NCI-H69 (cell line): ENCODE data around the gene ASPM.
"Not testable (repeated sequence)": the region's sequence is repeated elsewhere in the genome, so short reads cannot be mapped to it uniquely, and the experiment has no call there.

Experiments
- DNase-seq: peaks from one replicate; lab custom pipeline; 2025; lab: John Stamatoyannopoulos, UW

Gene ASPM

GRCh38 chr1:197143276-197143675 lies 3.2 kb downstream of the ASPM start:
- no peak for DNase-seq

GRCh38 chr1:197141575-197141974 lies 4.9 kb downstream of the ASPM start:
- DNase-seq = peak; percentile 42

- peak; percentile 56 for DNase-seq
These were observed 6.3 kb downstream of the ASPM start for GRCh38 chr1:197140121-197140520.

GRCh38 chr1:197139169-197139568 lies 7.3 kb downstream of the ASPM start:
- DNase-seq = no peak

GRCh38 chr1:197137322-197137721 lies 9.1 kb downstream of the ASPM start:
- no peak for DNase-seq

GRCh38 chr1:197130677-197131304 lies 15.7 kb downstream of the ASPM start:
- no peak for DNase-seq

GRCh38 chr1:197129698-197130097 lies 16.8 kb downstream of the ASPM start:
- no peak for DNase-seq

GRCh38 chr1:197127246-197127912 lies 19.1 kb downstream of the ASPM start:
- no peak for DNase-seq

GRCh38 chr1:197126691-197127090 lies 19.8 kb downstream of the ASPM start:
- DNase-seq = no peak

- no peak for DNase-seq
These were observed 22.1 kb downstream of the ASPM start for GRCh38 chr1:197124376-197124775.

- DNase-seq = no peak
These were observed 30.3 kb downstream of the ASPM start for GRCh38 chr1:197116156-197116555.

- no peak for DNase-seq
These were observed 39.6 kb downstream of the ASPM start for GRCh38 chr1:197106869-197107268.

GRCh38 chr1:197103300-197103699 lies 43.2 kb downstream of the ASPM start:
- DNase-seq = no peak

GRCh38 chr1:197101978-197102377 lies 44.5 kb downstream of the ASPM start:
- DNase-seq = no peak

GRCh38 chr1:197100677-197101076 lies 45.8 kb downstream of the ASPM start:
- DNase-seq = no peak

- no peak for DNase-seq
These were observed 47.0 kb downstream of the ASPM start for GRCh38 chr1:197099444-197099843.

GRCh38 chr1:197096971-197097370 lies 49.5 kb downstream of the ASPM start:
- not testable (repeated sequence) for DNase-seq

- peak; percentile 93 for DNase-seq
These were observed 50.3 kb downstream of the ASPM start for GRCh38 chr1:197096137-197096536.

- DNase-seq = no peak
These were observed 53.1 kb downstream of the ASPM start for GRCh38 chr1:197093226-197093885.

- no peak for DNase-seq
These were observed 53.9 kb downstream of the ASPM start for GRCh38 chr1:197092491-197093023.

- no peak for DNase-seq
These were observed 63.0 kb downstream of the ASPM start for GRCh38 chr1:197083474-197083873.

- peak; percentile 16 for DNase-seq
These were observed 65.2 kb downstream of the ASPM start for GRCh38 chr1:197081117-197081753.

- no peak for DNase-seq
These were observed 66.1 kb downstream of the ASPM start for GRCh38 chr1:197080323-197080722.
